Activated CD8-positive, alpha-beta memory T cell treated with anti-CD3 and anti-CD28 coated beads for 36 hours (primary cell): ENCODE results near the gene SNCB. TPM values are rescaled to one million over a fixed set of nuclear protein-coding genes. Genes with fewer than 3 reads are reported as not detected.

Experiments
- CTCF ChIA-PET: fragments of 350-600 bp; sonication (Branson Sonifier 250); formaldehyde crosslinking; loops from one replicate; lab custom pipeline; 2021; ENCODE audit warnings: antibody characterized with exemption; lab: Charles Lee
- POLR2A ChIA-PET: fragments of 350-600 bp; sonication (Branson Sonifier 250); formaldehyde crosslinking; loops from one replicate; lab custom pipeline; 2021; ENCODE audit warnings: antibody characterized with exemption; lab: Charles Lee
- total RNA-seq, 2 experiments: library from RNA; stranded (reverse); gene quantifications; one replicate each; pipeline ENCODE4 v1.2.3, GENCODE V29; 2021

SNCB gene
- total RNA-seq, 2 experiments from 2014 or later = not detected

DNA sequence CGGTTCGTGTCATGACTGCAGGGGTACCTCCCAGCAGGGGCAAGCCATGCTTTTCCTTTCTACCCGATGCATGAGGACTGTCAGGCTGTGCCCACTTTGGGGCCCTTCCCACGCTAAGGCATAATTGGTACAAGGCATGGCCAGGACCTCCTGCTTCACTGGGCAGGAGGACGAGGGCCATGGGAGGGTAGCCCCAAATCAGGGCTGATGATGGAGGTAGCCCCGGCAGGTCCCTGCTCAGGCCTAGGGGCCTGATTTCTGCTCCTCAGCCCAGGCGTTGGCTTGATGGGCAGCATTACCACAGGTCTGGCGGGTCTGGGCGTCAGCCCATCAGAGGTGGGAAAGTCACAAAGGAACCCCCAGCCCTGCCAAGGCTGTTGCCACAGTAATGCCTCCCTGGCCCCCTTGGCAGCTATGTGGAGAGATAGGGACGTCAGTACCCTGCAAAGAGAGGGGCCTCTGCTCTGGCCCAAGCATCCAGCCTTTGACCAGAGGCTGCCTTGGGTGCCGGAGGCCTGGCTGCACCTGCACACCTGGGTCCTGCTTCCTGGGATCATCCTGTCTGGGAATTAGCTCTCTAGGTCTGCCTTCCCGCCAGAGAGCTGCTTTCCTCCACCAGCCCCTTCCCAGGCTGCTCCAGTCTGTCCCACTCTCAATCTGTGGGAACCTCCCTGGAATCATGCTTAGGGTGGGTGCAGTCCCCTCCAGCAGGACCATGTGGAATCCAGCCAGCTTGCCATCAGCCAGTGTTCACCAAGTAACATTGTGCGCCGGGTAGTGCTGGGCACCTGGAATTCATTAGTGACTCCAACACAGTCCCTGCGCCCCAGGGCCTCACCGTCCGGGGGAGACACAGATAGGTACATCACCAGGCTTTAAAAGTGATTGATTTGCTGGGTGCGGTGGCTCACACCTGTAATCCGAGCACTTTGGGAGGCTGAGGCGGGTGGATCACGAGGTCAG is 32.3 kb upstream of the SNCB start:
- ChIA-PET CTCF (no interaction called here), POLR2A (no interaction called here)

DNA sequence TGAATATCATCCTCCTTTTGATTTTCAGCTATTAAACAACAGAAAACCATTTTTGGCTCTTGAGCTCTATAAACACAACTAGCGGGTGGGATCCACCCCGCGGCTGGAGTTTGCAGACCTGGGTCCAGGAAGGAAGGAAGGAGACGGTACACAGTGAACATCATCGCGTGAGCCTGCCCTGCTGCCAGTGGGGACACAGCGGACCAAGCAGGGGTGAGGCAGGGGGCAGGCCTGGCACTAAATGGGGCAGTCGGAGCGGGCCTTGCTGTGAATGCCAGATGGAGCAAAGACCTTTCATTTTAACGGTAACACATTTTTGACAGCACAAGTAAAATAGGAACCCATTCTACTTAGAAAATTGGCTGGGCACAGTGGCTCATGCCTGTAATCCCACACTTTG is 31.3 kb upstream of the SNCB start:
- POLR2A ChIA-PET = interaction anchor here (1.3 kb wide), 1 partner anchor 14 kb away, joined by 3 read pairs; the partner anchor contains the start of gene TSPAN17
- CTCF ChIA-PET = interaction anchor here (0.8 to 1.9 kb wide), 7 partner anchors 11 to 299 kb away, joined by 3 to 12 read pairs (median 3); no protein-coding TSS in a partner anchor

- POLR2A ChIA-PET = interaction anchor here (0.5 to 1.3 kb wide), 3 partner anchors 11 to 366 kb away, joined by 3 read pairs; partner anchors contain the start of gene TSPAN17
- CTCF ChIA-PET = interaction anchor here (0.5 to 2.4 kb wide), 28 partner anchors 9 to 453 kb away, joined by 3 to 27 read pairs (median 4); partner anchors contain the start of gene TSPAN17
Observed at GRCh38 chr5:176660860-176661641, 30.7 kb upstream of the SNCB start.

DNA sequence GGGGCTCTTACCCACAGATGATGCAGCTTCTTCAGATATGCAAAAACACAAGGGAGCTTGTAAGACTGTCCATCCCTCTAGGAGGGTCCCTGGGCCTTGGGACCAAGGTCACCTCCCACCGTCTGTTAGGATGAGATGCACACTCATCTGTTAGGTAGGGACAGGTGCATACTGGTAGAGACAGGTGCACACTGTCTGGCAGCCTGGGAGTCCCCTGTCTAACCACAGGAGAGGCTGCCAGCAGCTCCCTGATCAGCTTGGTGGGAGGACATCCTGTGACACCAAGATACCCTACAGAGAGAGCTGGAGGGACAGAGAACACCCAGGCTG is 30.2 kb upstream of the SNCB start:
- POLR2A ChIA-PET = interaction anchor here (0.5 to 1.3 kb wide), 4 partner anchors 10 to 367 kb away, joined by 3 to 9 read pairs (median 3); partner anchors contain the start of gene TSPAN17
- CTCF ChIA-PET = interaction anchor here (0.7 to 2.4 kb wide), 24 partner anchors 9 to 453 kb away, joined by 3 to 27 read pairs (median 4); partner anchors contain the start of gene TSPAN17

DNA sequence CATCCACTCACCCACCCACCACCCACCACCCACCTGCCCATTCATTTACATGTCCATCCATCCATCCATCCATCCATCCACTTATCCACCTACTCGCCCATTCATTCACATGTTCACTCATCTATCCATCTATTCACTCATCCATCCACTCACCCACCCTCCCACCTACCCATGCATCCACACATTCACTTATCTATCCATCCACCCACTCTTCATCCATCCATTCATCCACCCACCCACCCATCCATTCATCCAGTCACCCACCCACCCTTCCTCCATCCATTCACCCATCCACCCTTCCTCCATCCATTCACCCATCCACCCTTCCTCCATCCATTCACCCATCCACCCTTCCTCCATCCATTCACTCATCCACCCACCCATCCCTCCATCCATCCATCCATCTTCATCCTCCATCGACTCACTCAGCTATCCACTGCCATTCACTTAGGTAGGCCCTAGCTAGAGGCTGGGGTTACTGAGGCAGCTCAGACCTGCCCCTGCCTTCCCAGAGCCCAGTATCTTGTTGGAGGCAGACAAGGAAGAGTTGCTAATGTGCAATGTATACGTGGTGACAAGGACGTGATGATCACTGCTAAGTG is 29.6 kb upstream of the SNCB start:
- POLR2A ChIA-PET = interaction anchor here (0.5 to 1.3 kb wide), 4 partner anchors 10 to 367 kb away, joined by 3 to 9 read pairs (median 3); partner anchors contain the start of gene TSPAN17
- CTCF ChIA-PET = interaction anchor here (0.7 to 2.6 kb wide), 23 partner anchors 9 to 454 kb away, joined by 3 to 27 read pairs (median 4); partner anchors contain the start of genes EIF4E1B, SNCB and TSPAN17

DNA sequence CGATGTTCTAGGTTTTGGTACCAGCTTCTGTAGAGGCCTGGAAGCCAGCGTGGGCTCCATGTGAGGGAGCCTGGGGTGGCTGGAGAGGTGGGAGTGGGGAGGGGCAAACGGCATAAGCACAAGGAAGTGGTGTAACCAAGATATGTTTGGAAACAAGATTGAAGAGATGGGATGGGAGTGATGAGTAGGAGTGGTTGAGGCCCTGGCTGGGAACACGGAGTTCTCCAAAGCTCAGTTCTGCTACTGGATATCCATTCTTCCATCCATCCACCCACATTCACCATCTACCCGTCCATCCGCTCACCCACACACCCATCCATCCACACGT is 29.1 kb upstream of the SNCB start:
- ChIA-PET POLR2A (no interaction called here), CTCF (interaction anchor here (0.7 to 2.6 kb wide), 4 partner anchors 12 to 412 kb away, joined by 3 to 27 read pairs (median 4); partner anchors contain the start of genes EIF4E1B, SNCB and TSPAN17)

GRCh38 chr5:176658817-176659511 is 28.6 kb upstream of the SNCB start:
- CTCF ChIA-PET = interaction anchor here (0.5 to 2.6 kb wide), 12 partner anchors 11 to 413 kb away, joined by 3 to 27 read pairs (median 4); partner anchors contain the start of genes EIF4E1B, SNCB and TSPAN17
- POLR2A ChIA-PET = interaction anchor here (0.9 kb wide), 1 partner anchor 12 kb away, joined by 3 read pairs; the partner anchor contains the start of gene TSPAN17

- POLR2A ChIA-PET = interaction anchor here (0.9 kb wide), 1 partner anchor 11 kb away, joined by 3 read pairs; the partner anchor contains the start of gene TSPAN17
Observed at GRCh38 chr5:176658007-176658599, 27.8 kb upstream of the SNCB start.

DNA sequence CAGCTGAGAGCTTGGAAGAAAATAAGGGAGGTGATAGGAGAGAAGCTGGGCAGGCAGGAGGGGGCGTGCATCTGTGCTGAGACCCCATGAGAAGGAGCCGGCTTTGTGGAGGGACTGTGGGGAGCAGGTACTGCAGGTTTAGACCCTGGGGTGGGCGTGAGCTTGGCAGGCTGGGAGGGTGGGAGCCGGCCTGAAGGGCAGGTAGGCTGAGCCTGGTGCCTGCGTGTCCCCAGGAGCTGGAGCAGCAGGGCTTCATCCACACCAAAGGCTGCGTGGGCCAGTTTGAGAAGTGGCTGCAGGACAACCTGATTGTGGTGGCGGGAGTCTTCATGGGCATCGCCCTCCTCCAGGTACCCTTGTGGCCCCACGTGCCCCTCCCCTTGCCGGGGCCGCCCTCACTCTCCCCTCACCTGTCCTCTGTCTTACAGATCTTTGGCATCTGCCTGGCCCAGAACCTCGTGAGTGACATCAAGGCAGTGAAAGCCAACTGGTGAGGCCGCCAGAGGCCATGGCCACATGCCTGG is 26.2 kb upstream of the SNCB start:
- ChIA-PET POLR2A (no interaction called here), CTCF (no interaction called here)

More at GRCh38 chr5:176658007-176658599, 27.8 kb upstream of the SNCB start:
- CTCF ChIA-PET = interaction anchor here (0.5 to 2.6 kb wide), 17 partner anchors 10 to 370 kb away, joined by 3 to 5 read pairs (median 3); partner anchors contain the start of genes EIF4E1B and SNCB

DNA sequence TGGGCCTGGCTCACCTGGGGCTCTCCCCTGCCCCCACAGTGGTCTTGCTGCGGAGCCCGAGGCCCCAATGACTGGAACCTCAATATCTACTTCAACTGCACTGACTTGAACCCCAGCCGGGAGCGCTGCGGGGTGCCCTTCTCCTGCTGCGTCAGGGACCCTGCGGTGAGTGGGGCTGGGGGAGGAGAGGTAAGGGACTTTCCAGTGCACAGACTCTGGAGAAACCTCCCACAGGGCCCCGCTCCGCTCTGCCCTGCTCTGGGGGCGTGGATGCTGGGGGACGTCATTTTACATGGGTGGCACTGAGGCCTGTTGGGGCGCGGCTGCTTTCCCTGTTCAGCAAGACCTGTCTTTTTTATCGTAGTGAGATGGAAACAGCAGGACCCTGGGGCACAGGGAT is 24.5 kb upstream of the SNCB start:
- POLR2A ChIA-PET = no interaction called here
- CTCF ChIA-PET = no interaction called here

GRCh38 chr5:176653401-176654385 is 23.4 kb upstream of the SNCB start:
- POLR2A ChIA-PET = no interaction called here

GRCh38 chr5:176652136-176652535 is 21.8 kb upstream of the SNCB start:
- POLR2A ChIA-PET = no interaction called here

More at GRCh38 chr5:176653401-176654385, 23.4 kb upstream of the SNCB start:
- CTCF ChIA-PET = interaction anchor here (0.5 to 1.9 kb wide), 3 partner anchors 23 to 54 kb away, joined by 3 to 4 read pairs (median 3); partner anchors contain the start of genes EIF4E1B and SNCB

DNA sequence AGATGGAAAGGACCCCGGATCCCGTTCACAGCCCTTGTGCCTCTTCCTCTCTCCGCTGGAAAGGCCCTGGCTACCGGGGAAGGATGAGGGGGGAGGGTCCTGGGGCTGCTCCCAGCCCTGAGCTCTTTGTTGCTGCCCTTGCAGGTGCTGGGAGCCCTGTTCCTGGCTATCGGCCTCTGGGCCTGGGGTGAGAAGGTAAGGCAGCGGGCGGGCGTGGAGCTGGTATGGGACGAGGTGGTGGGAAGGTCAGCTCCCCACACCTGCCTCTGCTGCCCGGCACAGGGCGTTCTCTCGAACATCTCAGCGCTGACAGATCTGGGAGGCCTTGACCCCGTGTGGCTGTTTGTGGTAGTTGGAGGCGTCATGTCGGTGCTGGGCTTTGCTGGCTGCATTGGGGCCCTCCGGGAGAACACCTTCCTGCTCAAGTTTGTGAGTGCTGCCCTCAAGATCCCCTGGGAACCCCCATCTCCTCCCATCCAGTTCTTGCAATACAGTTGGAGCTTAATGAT is 21.2 kb upstream of the SNCB start:
- ChIA-PET CTCF (interaction anchor here (2.6 kb wide), 1 partner anchor 9 kb away, joined by 12 read pairs; no protein-coding TSS in a partner anchor), POLR2A (no interaction called here)

More at GRCh38 chr5:176652136-176652535, 21.8 kb upstream of the SNCB start:
- CTCF ChIA-PET = interaction anchor here (2.6 kb wide), 1 partner anchor 9 kb away, joined by 12 read pairs; no protein-coding TSS in a partner anchor

DNA sequence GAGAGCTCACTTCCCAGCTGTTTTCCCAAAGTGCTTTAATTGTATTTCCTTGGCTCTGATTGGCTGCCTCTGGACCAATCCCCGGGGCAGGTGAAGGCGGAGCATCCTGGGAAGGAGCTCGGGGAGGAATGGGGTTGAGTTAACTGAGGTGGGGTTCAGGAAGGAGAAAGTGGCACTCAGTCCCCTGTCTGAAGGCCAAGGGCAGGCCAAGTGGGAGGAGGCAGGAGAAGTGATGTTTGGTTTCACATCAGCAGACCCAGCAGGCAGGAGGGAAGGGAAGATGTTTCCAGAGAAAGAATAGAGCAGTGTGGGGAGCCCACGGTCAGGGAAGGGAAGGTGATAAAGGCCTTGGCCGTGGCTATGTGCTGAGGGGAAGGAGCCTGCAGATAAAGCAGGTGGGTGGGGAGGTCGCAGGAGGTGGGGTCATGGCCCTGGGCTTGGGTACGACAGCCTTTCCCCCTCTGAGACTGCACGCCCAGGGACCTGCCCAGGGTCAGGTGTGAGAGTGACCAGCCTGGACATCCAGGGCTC is 20.1 kb upstream of the SNCB start:
- ChIA-PET POLR2A (interaction anchor here (0.6 to 1.1 kb wide), 2 partner anchors 10 to 43 kb away, joined by 3 to 6 read pairs; no protein-coding TSS in a partner anchor), CTCF (interaction anchor here (2.6 kb wide), 1 partner anchor 10 kb away, joined by 12 read pairs; no protein-coding TSS in a partner anchor)
